NCI-H2081 (cell line): Measurements from ENCODE around the gene TBC1D14.
"Not testable (repeated sequence)": the region's sequence is repeated elsewhere in the genome, so short reads cannot be mapped to it uniquely, and the experiment has no call there.

Experiments used
- DNase-seq, 2 experiments: peaks; one replicate each; lab custom pipeline; 2025; lab: John Stamatoyannopoulos, UW

Gene TBC1D14

DNA sequence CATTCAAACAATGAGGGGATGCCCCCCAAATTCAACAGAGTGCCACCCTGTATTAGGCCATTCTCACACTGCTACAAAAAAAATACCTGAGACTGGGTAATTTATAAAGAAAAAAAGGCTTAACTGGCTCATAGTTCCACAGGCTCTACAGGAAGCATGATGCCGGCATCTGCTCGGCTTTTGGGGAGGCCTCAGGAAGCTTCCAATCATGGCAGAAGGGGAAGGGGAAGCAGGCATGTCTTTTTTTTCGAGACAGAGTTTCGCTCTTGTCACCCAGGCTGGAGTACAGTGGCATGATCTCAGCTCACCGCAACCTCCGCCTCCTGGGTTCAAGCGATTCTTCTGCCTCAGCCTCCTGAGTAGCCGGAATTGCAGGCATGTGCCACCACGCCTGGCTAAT, 18.7 kb upstream of the TBC1D14 start:
- DNase-seq, result not testable (repeated sequence)

DNA sequence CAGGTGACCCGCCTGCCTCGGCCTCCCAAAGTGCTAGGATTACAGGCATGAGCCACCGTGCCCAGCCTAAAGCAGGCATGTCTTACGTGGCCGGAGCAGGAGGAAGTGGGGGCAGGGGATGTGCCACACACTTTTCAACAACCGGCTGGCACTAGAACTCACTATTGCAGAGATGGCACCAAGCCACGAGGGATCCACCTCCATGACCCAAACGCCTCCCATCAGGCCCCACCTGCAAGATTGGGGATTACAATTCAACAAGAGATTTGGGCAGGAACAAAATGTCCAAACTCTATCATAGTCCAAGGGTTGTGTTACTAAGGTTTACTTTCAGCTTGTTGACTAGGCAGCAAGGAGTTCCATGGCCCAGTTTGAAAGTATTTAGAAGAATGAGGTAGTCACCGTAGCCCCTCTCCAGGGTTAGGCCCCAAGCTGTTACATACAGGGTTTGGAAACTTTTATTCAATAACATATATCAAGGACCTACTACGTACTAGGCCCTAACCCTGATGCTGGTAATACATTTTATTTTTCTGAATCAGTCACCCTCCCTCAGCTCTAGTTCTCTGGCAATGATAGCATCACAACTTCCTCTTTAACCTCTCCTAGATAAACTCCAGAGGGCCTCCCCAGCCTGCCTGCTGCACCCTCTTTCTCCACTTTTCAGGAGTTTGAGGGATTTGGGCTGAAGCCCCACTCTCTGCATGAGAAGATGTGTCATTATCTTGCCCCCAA, 18.0 kb upstream of the TBC1D14 start:
- DNase-seq, result no peak

DNA sequence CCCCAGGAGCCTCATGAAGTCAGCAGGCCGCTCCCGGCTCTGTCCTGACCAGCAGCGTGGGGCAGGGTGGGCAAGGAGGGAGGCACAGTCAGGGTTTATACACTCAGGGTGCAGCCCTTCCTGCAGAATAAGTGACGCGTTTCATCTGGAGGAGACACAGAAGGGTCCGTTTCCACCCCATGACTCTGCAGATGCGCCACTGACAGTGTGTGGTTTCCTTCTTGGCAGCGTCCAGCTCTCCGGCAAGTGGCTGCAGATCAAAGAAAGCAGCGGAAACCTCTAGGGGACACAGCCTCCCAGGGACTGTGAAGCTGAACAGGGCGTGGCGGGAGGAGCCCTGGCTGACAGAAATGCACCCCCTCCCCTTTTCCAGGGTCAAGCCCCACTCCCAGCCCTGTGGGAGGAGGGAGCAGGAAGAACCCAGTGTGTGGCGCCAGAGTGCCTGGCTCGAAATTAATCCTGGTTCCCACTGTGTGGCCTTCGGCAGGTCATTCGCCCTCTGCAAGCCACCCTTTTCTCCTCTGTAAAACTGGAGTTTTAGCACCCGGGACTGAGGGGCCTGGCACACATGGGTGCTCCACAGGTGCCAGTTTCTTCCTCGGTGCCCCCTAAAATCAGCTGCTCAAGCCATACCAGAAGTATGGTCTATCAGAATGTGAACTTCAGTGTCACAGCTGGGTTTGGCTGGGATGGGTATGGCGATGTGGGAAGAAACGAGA, 17.3 kb upstream of the TBC1D14 start:
- no peak for DNase-seq

DNA sequence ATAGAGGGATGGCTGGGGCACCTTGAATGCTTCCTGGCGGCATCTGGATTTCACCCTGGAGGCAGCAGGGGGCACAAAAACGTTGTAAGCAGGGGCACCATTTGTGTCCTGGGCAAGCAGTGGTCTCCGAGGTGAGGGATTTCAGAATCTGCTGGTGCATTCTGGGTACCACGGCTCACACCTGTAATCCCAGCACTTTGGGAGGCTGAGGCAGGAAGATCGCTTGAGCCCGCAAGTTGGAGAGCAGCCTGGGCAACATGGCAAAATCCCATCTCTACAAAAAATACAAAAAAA, 16.8 kb upstream of the TBC1D14 start:
- no peak for DNase-seq

DNA sequence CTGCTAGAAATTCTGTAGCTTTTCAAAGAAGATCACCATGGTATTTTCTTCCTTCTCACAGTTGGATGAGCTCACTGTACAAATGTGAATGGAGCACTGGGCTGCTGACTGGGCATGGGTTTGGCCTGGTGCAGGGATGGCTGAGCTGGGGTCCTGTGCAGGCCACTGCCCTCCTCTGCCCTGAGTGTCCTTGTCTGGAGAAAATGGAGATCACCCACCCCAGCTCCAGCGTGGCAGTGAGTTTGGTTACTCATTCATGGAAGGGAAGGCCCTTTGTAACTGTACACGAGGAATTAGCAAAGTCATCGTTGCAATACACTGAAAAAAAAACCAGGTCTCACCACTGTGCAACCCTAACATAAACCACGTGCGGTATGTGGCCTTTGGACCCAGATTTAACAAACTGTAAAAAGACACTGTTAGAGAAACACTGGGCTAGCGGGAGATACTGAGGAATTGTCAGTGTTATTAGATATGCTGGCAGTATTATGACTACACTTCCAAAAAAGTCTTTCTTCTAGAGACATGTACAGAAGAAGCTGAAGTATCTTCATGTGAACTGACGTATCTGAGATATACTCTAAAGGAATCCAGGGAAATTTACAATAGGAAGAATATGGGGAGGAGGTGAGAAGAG, 16.1 kb upstream of the TBC1D14 start:
- DNase-seq, result no peak

DNA sequence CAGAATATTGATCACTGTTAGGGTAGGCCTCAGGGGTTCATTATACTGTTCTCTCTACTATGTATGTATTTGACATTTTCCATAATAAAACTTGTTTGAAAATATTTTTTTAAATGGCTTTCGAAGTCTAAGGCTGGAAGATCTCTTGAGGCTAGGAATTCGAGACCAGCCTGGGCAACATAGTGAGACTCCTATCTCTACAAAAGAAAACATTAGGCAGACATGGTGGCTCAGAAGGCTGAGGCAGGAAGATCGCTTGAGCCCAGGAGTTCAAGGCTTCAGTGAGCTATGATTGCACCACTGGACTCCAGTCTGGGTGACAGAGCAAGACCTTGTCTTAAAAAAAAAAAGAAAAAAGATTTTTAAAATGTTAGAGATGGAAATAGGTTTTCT, 15.5 kb upstream of the TBC1D14 start:
- DNase-seq, result no peak

DNA sequence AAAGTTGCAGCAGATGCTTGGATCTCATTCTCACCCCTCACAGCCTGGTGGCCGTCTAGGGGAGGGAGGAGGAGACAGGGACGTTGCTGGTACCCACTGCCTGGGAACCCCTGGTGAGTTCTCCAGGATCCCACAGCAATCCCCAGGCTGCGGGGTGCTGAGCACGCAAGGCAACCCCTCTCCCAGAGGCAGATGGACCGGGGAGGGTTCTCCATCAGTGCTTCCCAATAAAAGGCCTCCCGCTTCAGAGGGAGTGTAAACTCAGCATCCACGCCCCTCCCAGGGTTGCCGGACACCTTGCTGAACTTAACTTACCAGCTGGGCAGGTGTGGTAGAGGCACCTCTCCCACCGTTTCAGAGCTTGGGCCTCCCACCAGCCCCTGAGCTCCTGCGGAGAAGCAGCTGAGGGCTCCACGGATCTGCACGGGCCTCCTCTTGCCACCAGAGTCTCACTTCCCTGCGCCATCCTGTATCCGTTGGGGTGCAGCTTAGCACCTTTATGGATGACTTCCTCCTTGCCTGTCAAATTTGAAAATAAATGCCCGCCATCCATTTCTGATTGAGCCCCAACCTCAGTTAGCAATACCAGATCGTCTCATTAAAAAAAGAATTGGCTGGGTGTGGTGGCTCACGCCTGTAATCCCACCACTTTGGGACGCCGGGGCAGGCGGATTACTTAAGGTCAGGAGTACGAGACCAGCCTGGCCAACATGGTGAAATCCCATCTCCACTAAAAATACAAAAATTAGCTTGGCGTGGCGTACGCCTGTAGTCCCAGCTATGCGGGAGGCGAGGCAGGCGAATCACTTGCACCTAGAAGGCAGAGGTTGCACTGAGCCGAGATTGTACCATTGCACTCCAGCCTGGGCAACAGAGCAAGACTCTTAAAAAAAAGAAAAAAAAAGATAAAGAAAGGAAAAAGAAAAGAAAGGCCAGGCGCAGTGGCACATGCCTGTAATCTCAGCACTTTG, 14.8 kb upstream of the TBC1D14 start:
- DNase-seq, result no peak

DNA sequence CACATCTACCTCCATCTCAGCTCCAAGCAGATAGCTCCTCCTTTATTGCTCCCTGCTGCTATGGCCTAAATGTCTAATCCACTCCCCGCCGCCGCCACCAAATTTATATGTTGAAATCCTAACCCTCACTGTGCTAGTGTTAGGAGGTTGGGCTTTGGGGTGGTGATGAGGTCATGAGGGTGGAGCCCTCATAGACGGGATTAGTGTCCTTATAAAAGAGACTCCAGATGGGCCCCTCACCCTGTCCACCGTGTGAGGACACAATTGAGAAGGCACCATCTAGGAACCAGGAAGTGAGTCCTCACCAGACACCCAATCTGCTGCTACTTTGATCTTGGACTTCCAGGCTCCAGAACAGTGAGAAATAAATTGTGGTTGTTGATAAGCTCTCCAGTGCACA, 13.6 kb upstream of the TBC1D14 start:
- DNase-seq, result no peak

DNA sequence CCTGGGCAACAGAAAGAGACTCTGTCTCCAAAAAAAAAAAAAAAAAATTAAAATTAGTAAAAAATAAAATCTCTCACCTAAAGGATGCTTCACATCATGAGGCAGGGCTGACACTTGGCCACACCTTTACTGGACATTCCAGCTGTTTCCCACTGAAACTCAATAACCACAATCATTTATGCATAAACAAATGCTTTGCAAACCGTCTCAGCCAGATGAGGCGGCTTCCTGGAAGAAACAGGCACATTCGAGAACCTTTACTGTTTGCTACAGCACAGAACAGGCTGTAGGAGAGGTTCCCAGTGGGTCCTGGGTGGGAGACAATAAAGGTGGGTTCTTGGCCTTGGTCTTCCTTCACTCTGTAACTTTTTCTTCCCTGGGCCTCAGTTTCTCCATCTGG, 10.9 kb upstream of the TBC1D14 start:
- DNase-seq, result no peak

DNA sequence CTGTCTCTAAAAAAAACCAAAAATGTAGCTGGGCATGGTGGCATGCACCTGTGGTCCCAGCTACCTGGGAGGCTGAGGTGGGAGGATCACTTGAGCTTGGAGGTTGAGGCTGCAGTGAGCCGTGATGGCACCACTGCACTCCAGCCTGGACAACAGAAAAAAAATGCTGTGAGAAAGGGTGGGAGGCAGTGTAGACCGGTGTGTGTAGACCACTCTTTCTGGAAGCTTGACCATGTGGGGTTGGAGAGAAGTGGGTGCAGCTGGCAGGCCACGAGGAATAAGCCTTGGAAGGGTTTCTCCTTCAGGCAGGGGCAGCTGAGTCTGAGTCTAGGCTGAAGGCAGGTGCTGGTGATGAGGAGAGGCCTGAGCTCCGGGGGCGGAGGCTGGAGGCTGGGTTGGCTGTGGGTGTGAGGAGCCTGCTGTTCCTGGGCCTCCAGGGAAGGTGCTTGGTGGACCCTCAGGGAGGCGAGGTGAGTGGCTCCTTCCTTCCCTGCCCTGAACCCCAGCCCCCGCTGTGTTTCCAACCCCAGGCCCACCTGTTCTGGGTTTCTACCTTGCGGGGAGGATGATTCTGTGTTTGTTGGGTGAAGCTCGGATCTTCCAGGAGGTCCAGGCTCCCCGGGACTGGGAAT, 9.3 kb upstream of the TBC1D14 start:
- no peak for DNase-seq

DNA sequence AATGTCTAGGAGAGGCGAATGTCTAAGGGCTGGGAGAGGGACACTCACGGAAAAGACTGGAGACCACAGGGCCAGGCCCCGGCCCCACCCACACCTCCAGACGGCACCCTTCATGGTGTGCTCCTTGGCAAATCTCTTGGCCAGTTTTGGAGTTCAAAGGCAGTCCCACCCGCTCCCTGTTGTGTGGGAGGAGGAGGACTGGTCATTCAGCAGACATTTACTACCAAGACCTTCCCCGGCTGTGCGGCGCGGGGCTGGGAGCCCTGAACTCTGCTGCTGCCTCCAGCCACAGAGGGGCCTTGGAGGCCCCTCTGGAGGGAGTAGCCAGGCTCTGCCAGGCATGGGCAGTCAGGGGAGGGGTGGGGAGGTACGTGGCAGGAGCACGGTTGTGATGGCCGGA, 8.7 kb upstream of the TBC1D14 start:
- DNase-seq, result no peak

DNA sequence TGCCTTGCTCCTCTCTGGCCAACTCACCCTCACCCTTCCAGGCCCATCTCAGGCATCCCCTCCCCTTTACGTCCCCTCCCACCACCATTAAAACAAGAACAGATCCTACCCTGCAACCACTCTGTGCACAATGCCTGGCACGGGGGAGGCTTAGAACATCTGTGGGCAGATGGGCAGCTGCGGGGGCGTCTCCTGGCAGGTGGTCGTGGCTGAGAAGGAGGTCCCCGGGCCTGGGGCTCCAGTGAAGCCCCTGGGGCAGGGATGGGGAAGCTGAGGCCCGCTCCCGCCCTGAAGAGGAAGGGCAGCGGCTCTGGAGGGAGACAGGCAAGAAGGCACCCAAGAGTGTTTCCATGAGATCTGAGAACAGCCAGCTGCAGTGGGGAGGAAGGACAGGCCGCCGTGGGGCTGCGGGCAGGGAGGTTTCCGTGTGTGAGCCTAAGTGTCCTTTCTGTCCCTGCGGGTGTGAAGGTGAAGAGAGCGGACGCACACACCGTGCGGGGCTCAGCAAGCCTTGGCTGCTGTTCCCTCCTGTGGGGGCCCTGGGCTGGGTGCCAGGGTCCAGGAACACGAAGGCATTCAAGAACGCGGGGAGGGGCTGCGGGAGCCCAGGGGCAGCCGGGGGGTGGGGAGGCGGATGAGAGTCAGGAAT, 7.8 kb upstream of the TBC1D14 start:
- no peak for DNase-seq

DNA sequence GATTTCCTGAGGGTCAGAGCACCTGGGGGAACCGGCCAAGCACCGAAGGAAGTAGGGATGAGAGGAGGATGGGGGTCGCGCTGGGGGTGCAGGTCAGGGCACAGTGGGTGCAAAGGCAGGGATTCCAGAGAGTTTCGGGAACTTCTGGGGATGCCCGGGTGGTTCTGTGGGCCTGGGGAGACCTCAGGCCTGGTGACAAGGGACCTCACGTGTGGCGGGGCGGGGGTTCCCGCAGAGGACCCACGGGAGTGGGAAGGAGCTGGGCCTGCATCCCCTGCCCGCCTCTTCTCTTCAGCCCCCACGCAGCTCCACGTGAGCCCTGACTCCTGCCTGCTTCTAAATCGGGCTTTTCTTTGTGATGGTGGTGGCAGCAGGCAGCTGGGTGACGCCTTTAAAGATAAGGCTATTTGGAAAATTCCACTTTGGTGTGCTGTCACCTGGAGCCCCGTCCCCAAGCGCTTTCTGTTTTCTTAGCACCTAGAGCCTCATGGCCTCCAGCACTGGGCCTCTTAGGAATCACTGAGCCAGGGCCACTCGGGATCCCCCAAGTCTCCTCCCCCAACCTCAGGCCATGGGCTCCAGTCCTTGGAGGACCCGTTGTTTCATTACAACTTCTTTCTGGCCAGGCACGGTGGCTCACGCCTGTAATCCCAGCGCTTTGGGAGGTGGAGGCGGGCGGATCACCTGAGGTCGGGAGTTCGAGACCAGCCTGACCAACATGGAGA, 7.1 kb upstream of the TBC1D14 start:
- DNase-seq, result no peak

DNA sequence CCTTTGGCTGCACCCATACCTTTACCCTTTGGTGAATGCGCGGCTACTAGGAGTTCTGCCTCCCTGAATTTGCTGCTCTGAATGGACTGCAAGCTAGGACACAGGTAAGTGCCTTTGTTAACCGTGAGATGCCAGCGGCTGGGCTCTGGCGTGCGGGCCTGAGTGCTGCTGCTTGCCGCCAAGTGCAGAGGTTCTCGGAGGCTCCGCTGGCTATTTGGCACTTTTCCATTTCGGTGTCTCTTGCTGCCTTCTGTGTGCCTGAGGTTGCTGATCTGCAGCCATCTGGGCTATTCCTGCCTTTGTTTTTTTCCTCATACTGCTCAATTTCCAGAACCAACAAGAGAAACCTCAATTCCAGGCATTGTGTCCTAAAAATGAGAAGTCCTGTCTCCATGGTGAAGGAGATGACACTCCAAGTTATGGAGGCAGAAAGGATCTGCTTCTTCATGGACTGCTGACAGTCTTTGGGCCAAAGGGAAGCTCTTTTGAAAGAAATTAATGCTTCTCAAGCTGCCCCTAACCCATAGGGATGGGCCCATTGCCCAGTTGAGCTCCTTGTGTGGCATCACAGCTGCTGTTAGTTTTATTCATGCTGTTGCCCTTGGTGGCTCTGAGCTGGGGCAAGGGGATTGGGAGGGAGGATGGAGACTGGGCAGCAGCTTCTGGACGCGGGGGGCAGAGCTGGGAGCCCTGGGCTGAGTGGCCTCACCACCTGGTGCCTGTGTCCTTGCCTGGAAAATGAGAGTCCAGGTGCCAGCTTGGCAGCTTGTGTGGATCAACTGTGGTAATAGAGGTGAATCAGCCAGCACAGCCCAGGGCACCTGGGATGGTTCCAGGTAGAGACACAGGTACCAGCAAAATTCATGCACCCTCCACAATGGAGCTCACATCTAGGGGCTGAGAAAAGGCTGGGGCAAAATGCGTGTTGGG, 3.8 kb upstream of the TBC1D14 start:
- DNase-seq, result no peak

DNA sequence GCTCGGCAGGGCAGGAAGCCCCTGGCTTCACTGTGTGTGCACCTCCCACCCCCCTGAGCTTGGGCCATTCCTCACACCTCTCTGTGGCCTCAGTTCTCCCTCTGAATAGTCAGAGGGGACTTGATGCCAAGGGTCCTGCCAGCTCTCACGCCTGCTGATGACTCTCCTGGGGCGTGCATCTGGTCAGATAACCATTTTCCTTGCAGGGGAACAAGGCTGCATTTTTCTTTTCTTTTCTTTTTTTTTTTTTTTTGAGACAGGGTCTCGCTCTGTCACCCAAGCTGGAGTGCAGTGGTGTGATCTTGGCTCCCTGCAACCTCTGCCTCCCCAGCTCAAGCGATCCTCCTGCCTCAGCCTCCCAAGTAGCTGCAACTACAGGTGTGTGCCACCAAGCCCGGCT, 3.1 kb upstream of the TBC1D14 start:
- not testable (repeated sequence) for DNase-seq

DNA sequence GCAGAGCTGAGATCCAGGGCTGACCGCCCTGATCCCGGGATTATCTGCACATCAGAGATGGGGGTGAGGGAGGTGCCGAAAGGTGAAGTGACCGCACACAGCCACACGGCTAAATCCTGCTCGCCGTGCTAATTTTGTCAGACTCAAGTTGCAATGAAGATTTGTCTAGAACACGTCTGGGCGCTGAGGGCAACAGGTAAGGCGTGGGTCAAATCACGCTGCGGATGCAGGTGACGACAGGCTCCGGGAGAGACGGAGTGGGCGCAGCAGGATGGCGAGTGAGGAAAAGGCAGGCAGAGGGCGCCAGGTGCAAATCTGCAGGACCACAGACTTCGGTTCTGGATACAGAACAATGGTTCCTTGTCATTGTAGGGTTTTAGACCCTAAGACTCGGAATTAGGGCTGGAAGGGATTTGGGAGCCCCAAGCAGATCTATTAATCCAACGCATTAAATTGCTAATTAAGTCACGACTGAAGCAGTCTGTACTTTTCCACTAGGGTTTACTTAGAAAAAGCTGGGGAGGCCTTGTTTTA, 1.9 kb upstream of the TBC1D14 start:
- DNase-seq, result peak; percentile 20 to 46

DNA sequence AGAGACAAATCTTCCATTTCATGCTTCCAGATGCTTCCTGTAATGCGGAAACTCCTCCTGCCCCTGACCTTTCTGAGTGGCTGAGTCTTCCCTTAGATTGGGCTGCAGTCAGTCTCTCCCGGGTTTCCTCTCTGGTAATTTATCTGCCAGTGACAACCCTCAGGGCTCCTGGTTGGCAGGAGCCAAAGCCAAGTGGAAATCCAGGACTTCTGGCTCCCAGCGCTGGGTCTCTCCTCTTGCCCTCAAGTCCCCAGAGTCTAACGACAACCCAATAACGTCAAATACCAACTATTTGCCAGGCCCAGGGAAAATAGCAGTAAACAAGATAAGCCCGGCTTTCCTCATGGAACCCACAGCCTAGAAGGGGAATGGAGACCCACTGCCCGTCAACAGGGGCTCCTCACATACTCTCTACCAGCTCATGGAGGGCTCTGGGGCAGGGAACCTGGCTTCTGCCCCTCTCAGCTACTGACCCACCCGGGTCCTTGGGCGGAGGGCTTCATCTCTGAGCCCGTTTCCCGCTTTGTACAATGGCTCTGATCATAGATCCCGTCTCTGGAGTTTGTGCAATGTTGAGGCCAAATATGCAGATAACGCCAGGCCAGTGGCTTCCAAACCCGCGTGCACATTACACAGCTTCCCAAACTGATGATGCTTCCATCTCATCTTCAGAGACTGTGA, 1.1 kb upstream of the TBC1D14 start:
- DNase-seq, result no peak

DNA sequence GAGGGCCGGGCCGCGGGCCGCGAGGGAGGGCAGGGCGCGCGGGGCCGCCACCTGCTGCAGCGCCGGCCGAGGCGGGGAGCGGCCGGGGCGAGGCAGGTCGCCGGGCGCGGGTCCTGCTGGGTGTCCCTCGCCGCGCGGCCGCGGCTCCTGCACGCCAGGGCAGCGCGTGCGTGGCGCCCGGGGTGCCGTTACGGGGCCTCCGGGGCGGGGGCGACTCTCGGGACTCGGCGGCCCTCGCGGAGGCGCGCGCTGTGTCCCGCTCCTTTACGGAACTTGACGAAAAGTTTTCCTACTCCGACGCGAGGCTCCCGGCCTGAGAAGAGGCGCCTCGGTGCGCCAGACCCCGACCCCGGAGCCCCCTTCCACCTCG, 329 bp downstream of the TBC1D14 start:
- peak in 1 of 2 experiments; percentile 51 for DNase-seq
